GM23338 (cell line): ENCODE results near the gene GNA12. TPM values are rescaled to one million over a fixed set of nuclear protein-coding genes. Genes with fewer than 3 reads are reported as not detected.

Experiments used
- ATAC-seq: fragments of 200-7000 bp; cut with Tn5 transposase; 3 replicates; pipeline ENCODE4 v1.9.1; 2020
- DNase-seq: peaks from one replicate; pipeline ENCODE4 v3.0.0-alpha.2; 2015; ENCODE audit warnings: low spot score
- H2AFZ ChIP-seq: fragments of 200-600 bp; sonication (generic); 2 replicates; pipeline ENCODE4 v1.8.0; 2016; ENCODE audit warnings: antibody characterized with exemption, mild to moderate bottlenecking, moderate library complexity
- H3F3A ChIP-seq: fragments of 200-600 bp; sonication (generic); replicated peaks from 2 replicates; pipeline ENCODE4 v1.8.0; 2017; ENCODE audit warnings: antibody characterized with exemption, mixed run types, low read depth
- H3K27ac ChIP-seq: fragments of 200-600 bp; sonication (generic); 2 replicates; pipeline ENCODE4 v1.6.1; 2016; ENCODE audit warnings: low read depth
- H3K27me3 ChIP-seq: fragments of 200-600 bp; sonication (generic); 2 replicates; pipeline ENCODE4 v1.8.0; 2016; ENCODE audit warnings: mild to moderate bottlenecking, mixed run types, moderate library complexity; ENCODE audit not compliant: insufficient read depth
- H3K36me3 ChIP-seq: fragments of 200-600 bp; sonication (generic); 2 replicates; pipeline ENCODE4 v1.8.0; 2016; ENCODE audit warnings: mild to moderate bottlenecking; ENCODE audit not compliant: insufficient read depth
- H3K4me1 ChIP-seq: fragments of 200-600 bp; sonication (generic); 2 replicates; pipeline ENCODE4 v1.8.0; 2016; ENCODE audit warnings: mild to moderate bottlenecking, moderate library complexity; ENCODE audit not compliant: insufficient read depth
- H3K4me2 ChIP-seq: fragments of 200-600 bp; sonication (generic); 2 replicates; pipeline ENCODE4 v1.7.1; 2017; ENCODE audit warnings: mixed run types
- H3K4me3 ChIP-seq: fragments of 200-600 bp; sonication (generic); 2 replicates; pipeline ENCODE4 v1.6.1; 2016; ENCODE audit warnings: mixed run types
- H3K79me2 ChIP-seq: fragments of 200-600 bp; sonication (generic); replicated peaks from 2 replicates; pipeline ENCODE4 v1.8.0; 2017; ENCODE audit warnings: mild to moderate bottlenecking; ENCODE audit not compliant: insufficient read depth
- H3K9me2 ChIP-seq: fragments of 200-600 bp; sonication (generic); 2 replicates; pipeline ENCODE4 v1.8.0; 2017; ENCODE audit not compliant: insufficient read depth
- H4K20me1 ChIP-seq: fragments of 200-600 bp; sonication (generic); replicated peaks from 2 replicates; pipeline ENCODE4 v1.8.0; 2017; ENCODE audit warnings: mild to moderate bottlenecking; ENCODE audit not compliant: insufficient read depth
- H3K27ac Mint-ChIP-seq: 2 replicates; pipeline ENCODE4 v1.8.0; 2020; ENCODE audit warnings: inconsistent platforms, mild to moderate bottlenecking, moderate library complexity, mixed read lengths
- H3K27me3 Mint-ChIP-seq: 3 replicates; pipeline ENCODE4 v1.8.0; 2022; ENCODE audit warnings: low read depth, mild to moderate bottlenecking, moderate library complexity, mixed read lengths, inconsistent platforms; ENCODE audit not compliant: insufficient read depth, poor library complexity
- H3K36me3 Mint-ChIP-seq: 3 replicates; pipeline ENCODE4 v1.8.0; 2021; ENCODE audit warnings: low read depth, mild to moderate bottlenecking, inconsistent platforms, moderate library complexity, mixed read lengths
- H3K4me1 Mint-ChIP-seq: 3 replicates; pipeline ENCODE4 v1.8.0; 2020; ENCODE audit warnings: mild to moderate bottlenecking, inconsistent platforms, mixed read lengths
- H3K4me3 Mint-ChIP-seq: 3 replicates; pipeline ENCODE4 v1.8.0; 2021; ENCODE audit warnings: moderate library complexity, mild to moderate bottlenecking, inconsistent platforms, mixed read lengths
- H3K9me3 Mint-ChIP-seq: 3 replicates; pipeline ENCODE4 v1.8.0; 2020; ENCODE audit warnings: moderate library complexity, mild to moderate bottlenecking, inconsistent platforms, mixed read lengths
- CREB1 ChIP-seq: fragments of 250-450 bp; sonication (Bioruptor Pico); IDR thresholded peaks from 2 replicates; pipeline ENCODE4 v1.5.0; 2020; ENCODE audit warnings: low read depth, mild to moderate bottlenecking, moderate library complexity
- CTCF ChIP-seq, 2 experiments: fragments of 200-600 bp in 1 of 2; sonication (generic) in 1 of 2; conservative IDR thresholded peaks; 2 replicates each; pipeline versions ENCODE4 v1.5.1 to v1.6.1; 2016 to 2017; ENCODE audit warnings: antibody characterized with exemption in 2 of 2, low read depth in 2 of 2, mild to moderate bottlenecking in 2 of 2, moderate library complexity in 1 of 2
- ETS1 ChIP-seq: IDR thresholded peaks from 2 replicates; pipeline ENCODE4 v1.6.1; 2016; ENCODE audit warnings: antibody characterized with exemption
- EZH2 ChIP-seq: fragments of 200-600 bp; sonication (generic); IDR thresholded peaks from one replicate; pipeline ENCODE4 v1.8.0; 2017; ENCODE audit warnings: antibody characterized with exemption, mild to moderate bottlenecking, low read depth; ENCODE audit not compliant: unreplicated experiment
- EZH2phosphoT487 ChIP-seq: fragments of 200-600 bp; sonication (generic); IDR thresholded peaks from one replicate; pipeline ENCODE4 v1.8.1; 2018; ENCODE audit warnings: antibody characterized with exemption; ENCODE audit not compliant: unreplicated experiment
- JUNB ChIP-seq: IDR thresholded peaks from one replicate; pipeline ENCODE4 v1.6.1; 2016; ENCODE audit warnings: antibody characterized with exemption; ENCODE audit not compliant: unreplicated experiment
- NANOG ChIP-seq: IDR thresholded peaks from 2 replicates; pipeline ENCODE4 v1.6.1; 2016; ENCODE audit warnings: antibody characterized with exemption, borderline replicate concordance
- POLR2AphosphoS5 ChIP-seq: IDR thresholded peaks from 2 replicates; pipeline ENCODE4 v1.6.1; 2016; ENCODE audit warnings: antibody characterized with exemption, low read depth
- REST ChIP-seq: IDR thresholded peaks from one replicate; pipeline ENCODE4 v1.6.1; 2018; ENCODE audit warnings: antibody characterized with exemption; ENCODE audit not compliant: unreplicated experiment
- STAT1 ChIP-seq: IDR thresholded peaks from one replicate; pipeline ENCODE4 v1.6.1; 2016; ENCODE audit warnings: antibody characterized with exemption; ENCODE audit not compliant: unreplicated experiment
- ZNF114 ChIP-seq: fragments of 250-450 bp; sonication (Bioruptor Pico); IDR thresholded peaks from 2 replicates; pipeline ENCODE4 v1.5.0; 2020; ENCODE audit warnings: mild to moderate bottlenecking, moderate library complexity
- ZNF331 ChIP-seq: fragments of 250-450 bp; sonication (Bioruptor Pico); IDR thresholded peaks from 2 replicates; pipeline ENCODE4 v1.5.0; 2020; ENCODE audit warnings: low read depth, mild to moderate bottlenecking, moderate library complexity
- ZNF462 ChIP-seq: fragments of 250-450 bp; sonication (Bioruptor Pico); IDR thresholded peaks from 2 replicates; pipeline ENCODE4 v1.5.0; 2020; ENCODE audit warnings: mild to moderate bottlenecking, moderate library complexity
- polyA plus RNA-seq: library from polyadenylated mRNA; unstranded; fragments of >200 nt; fragmentation: Nextera tagmentation; extraction: Ambion mirVana; gene quantifications from 2 replicates; pipeline ENCODE4 v1.2.1, GENCODE V29; 2016
- total RNA-seq: library from RNA; depleted of rRNA; stranded (reverse); fragments of >200 nt; shearing (Covaris generic); gene quantifications from 2 replicates; pipeline ENCODE4 v1.2.3, GENCODE V29; 2014

The GNA12 gene
- total and polyA plus RNA-seq, 2 experiments from 2014 or later: 24.0 to 87.7 TPM

- H3K27ac ChIP-seq: no peak overlapping the region
- no peaks in the 10 kb centered on the region for H3K36me3 ChIP-seq
- H2AFZ ChIP-seq: peak overlapping the region; percentile 87
- no peak overlapping the region for H3K27ac Mint-ChIP-seq
- no peaks in the 10 kb centered on the region for H3F3A ChIP-seq
- TF ChIP-seq REST (no peak), ZNF331 (CRISPR knock-in tag) (no peak), ZNF114 (CRISPR knock-in tag) (no peak), CTCF (conservative IDR thresholded peaks at IDR 0.05; ENCODE audit: low read depth in 2 of 2) (no peak), NANOG (no peak), JUNB (no peak), EZH2 (no peak), ETS1 (no peak), ZNF462 (CRISPR knock-in tag) (no peak), STAT1 (no peak), EZH2phosphoT487 (no peak), CREB1 (CRISPR knock-in tag) (no peak), POLR2AphosphoS5 (no peak)
- DNase-seq (no peak), ATAC-seq (no peak)
- H3K4me1 Mint-ChIP-seq: no peaks in the 10 kb centered on the region
- H3K9me2 ChIP-seq: peaks cover 6% of the 10 kb centered on the region; the same call in 1 of the 2 replicates
- H4K20me1 ChIP-seq: no peaks in the 10 kb centered on the region
- H3K27me3 Mint-ChIP-seq: peaks cover 8% of the 10 kb centered on the region
- H3K9me3 Mint-ChIP-seq: no peaks in the 10 kb centered on the region
- no peaks in the 10 kb centered on the region for H3K36me3 Mint-ChIP-seq
- no peaks in the 10 kb centered on the region for H3K79me2 ChIP-seq
- H3K27me3 ChIP-seq: no peaks in the 10 kb centered on the region
- no peak overlapping the region for H3K4me2 ChIP-seq
- no peaks in the 10 kb centered on the region; the same call in 1 of the 2 replicates for H3K4me1 ChIP-seq
- H3K4me3 Mint-ChIP-seq: no peak overlapping the region
- no peak overlapping the region for H3K4me3 ChIP-seq
Observed at GRCh38 chr7:2853147-2853546, 9.0 kb upstream of the GNA12 start.
